Panc1 (cell line): Measurements from ENCODE around the gene LAMA1.

Experiments
- POLR2AphosphoS5 ChIP-seq: IDR thresholded peaks from 2 replicates; pipeline ENCODE4 v1.6.1; 2012; ENCODE audit warnings: mild to moderate bottlenecking, low read depth, low read length, moderate library complexity
- SIN3A ChIP-seq: IDR thresholded peaks from 2 replicates; pipeline ENCODE4 v1.6.1; 2012; ENCODE audit warnings: low read depth, mild to moderate bottlenecking, low read length, moderate library complexity, borderline replicate concordance; ENCODE audit not compliant: insufficient read depth
- TCF7L2 ChIP-seq: IDR thresholded peaks from 2 replicates; pipeline ENCODE4 v1.6.1; 2011; ENCODE audit warnings: mild to moderate bottlenecking, low read depth, low read length, inconsistent platforms
- TF ChIP-seq, protein P1 (sequence below): fragments of 450-650 bp; IDR thresholded peaks from 2 replicates; pipeline ENCODE4 v1.5.1; 2017; ENCODE audit warnings: mild to moderate bottlenecking
- TF ChIP-seq, protein P2 (sequence below), 2 experiments: IDR thresholded peaks; 2 replicates each; pipeline ENCODE4 v1.6.1; 2011 to 2012; ENCODE audit warnings: low read depth in 2 of 2, control low read depth in 1 of 2, low read length in 1 of 2, mild to moderate bottlenecking in 1 of 2, moderate library complexity in 1 of 2; ENCODE audit not compliant: insufficient read depth in 1 of 2

DNA sequence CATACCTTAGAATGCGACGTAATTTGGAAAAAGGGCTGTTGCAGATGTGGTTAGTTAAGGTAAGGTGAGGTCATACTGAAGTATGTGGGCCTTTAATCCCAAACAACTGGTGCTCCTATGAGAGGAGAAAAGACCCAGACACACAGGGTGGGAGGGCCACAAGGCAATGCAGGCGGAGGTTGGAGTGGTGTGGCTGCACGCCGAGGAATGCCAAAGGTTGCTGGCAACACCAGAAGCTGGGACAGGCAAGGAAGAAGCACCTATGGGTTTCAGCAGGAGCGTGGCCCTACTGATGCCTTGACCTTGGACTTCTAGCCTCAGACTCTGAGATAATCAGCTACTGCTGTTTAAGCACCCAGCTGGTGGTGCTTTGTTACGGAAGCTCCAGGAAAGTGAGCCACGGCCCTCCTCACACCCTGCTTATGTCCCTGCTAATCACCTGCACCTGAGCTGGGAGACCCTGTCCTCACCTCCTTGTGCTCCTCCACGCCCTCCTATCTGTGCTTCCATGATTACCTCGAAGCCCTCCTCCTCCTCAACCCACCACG lies 48.3 kb upstream of the LAMA1 start:
- TF ChIP-seq, protein P1, sequence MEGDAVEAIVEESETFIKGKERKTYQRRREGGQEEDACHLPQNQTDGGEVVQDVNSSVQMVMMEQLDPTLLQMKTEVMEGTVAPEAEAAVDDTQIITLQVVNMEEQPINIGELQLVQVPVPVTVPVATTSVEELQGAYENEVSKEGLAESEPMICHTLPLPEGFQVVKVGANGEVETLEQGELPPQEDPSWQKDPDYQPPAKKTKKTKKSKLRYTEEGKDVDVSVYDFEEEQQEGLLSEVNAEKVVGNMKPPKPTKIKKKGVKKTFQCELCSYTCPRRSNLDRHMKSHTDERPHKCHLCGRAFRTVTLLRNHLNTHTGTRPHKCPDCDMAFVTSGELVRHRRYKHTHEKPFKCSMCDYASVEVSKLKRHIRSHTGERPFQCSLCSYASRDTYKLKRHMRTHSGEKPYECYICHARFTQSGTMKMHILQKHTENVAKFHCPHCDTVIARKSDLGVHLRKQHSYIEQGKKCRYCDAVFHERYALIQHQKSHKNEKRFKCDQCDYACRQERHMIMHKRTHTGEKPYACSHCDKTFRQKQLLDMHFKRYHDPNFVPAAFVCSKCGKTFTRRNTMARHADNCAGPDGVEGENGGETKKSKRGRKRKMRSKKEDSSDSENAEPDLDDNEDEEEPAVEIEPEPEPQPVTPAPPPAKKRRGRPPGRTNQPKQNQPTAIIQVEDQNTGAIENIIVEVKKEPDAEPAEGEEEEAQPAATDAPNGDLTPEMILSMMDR = no peak
- TF ChIP-seq POLR2AphosphoS5 = no peak
- TF ChIP-seq SIN3A = no peak
- TF ChIP-seq, protein P2, sequence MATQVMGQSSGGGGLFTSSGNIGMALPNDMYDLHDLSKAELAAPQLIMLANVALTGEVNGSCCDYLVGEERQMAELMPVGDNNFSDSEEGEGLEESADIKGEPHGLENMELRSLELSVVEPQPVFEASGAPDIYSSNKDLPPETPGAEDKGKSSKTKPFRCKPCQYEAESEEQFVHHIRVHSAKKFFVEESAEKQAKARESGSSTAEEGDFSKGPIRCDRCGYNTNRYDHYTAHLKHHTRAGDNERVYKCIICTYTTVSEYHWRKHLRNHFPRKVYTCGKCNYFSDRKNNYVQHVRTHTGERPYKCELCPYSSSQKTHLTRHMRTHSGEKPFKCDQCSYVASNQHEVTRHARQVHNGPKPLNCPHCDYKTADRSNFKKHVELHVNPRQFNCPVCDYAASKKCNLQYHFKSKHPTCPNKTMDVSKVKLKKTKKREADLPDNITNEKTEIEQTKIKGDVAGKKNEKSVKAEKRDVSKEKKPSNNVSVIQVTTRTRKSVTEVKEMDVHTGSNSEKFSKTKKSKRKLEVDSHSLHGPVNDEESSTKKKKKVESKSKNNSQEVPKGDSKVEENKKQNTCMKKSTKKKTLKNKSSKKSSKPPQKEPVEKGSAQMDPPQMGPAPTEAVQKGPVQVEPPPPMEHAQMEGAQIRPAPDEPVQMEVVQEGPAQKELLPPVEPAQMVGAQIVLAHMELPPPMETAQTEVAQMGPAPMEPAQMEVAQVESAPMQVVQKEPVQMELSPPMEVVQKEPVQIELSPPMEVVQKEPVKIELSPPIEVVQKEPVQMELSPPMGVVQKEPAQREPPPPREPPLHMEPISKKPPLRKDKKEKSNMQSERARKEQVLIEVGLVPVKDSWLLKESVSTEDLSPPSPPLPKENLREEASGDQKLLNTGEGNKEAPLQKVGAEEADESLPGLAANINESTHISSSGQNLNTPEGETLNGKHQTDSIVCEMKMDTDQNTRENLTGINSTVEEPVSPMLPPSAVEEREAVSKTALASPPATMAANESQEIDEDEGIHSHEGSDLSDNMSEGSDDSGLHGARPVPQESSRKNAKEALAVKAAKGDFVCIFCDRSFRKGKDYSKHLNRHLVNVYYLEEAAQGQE (IDR thresholded peaks at IDR 0.05; ENCODE audit: insufficient read depth in 1 of 2, low read depth in 2 of 2, low read length in 1 of 2) = no peak
- no peak for TF ChIP-seq TCF7L2
